H1 (cell line): Measurements from ENCODE around the gene MRI1.

ENCODE experiments used
- CTCF ChIP-seq, 3 experiments: IDR thresholded peaks; 1 replicate in 2 of 3; 2 replicates in 1 of 3; pipeline versions ENCODE4 v1.5.1 to v1.6.1; 2011; ENCODE audit warnings: low read length in 3 of 3, mild to moderate bottlenecking in 3 of 3, inconsistent platforms in 2 of 3, low read depth in 1 of 3, moderate library complexity in 1 of 3; ENCODE audit not compliant: insufficient read depth in 1 of 3; ENCODE audit errors: control extremely low read depth in 1 of 3
- GABPA ChIP-seq: IDR thresholded peaks from 2 replicates; pipeline ENCODE4 v1.6.1; 2011; ENCODE audit warnings: mild to moderate bottlenecking, low read length, moderate library complexity, borderline replicate concordance; ENCODE audit not compliant: insufficient read depth
- PHF8 ChIP-seq: fragments of 200-600 bp; sonication (generic); conservative IDR thresholded peaks from 2 replicates; pipeline ENCODE4 v1.7.1; 2012; ENCODE audit warnings: low read depth, mild to moderate bottlenecking, inconsistent platforms, low read length, moderate library complexity
- POLR2A ChIP-seq, 2 experiments: IDR thresholded peaks; 1 replicate in 1 of 2; 2 replicates in 1 of 2; pipeline ENCODE4 v1.6.1; 2011; ENCODE audit warnings: low read depth in 2 of 2, low read length in 2 of 2, mild to moderate bottlenecking in 2 of 2; ENCODE audit errors: control extremely low read depth in 1 of 2
- SP1 ChIP-seq: IDR thresholded peaks from 2 replicates; pipeline ENCODE4 v1.6.1; 2011; ENCODE audit warnings: low read depth, low read length
- USF2 ChIP-seq: IDR thresholded peaks from 2 replicates; pipeline ENCODE4 v1.6.1; 2011; ENCODE audit warnings: low read length, improper control_type of control experiment
- ZNF274 ChIP-seq: IDR thresholded peaks from 2 replicates; pipeline ENCODE4 v1.7.0; 2012; ENCODE audit warnings: low read length, borderline replicate concordance; ENCODE audit errors: extremely low read depth

DNA sequence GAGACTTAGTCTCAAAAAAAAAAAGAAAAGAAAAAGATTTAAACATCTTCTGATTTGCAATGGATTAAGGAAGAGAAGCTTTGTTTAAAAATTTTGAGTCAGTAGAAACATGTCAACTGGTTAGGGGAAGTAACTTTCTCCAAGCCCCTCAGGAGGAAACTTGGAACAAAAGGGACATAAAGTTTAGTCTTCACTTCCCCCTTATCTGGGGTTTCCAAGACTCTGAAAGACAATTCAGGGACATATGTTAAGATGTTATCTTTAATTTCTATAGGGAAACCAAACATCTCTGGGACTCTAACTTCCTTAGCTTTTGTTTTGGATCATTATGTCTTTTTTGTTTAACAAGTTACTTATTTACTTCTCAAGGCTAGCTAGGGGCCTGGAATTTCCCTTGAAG, 20.1 kb upstream of the MRI1 start:
- TF ChIP-seq POLR2A (IDR thresholded peaks at IDR 0.05; ENCODE audit: control extremely low read depth in 1 of 2, low read depth in 2 of 2, low read length in 2 of 2) (no peak), SP1 (no peak), CTCF (IDR thresholded peaks at IDR 0.05; ENCODE audit: control extremely low read depth in 1 of 3, insufficient read depth in 1 of 3, low read depth in 1 of 3, low read length in 3 of 3) (no peak), PHF8 (no peak), ZNF274 (no peak), GABPA (no peak), USF2 (no peak)
